Mucosa of rectum (tissue), 2 donors: ENCODE data around the gene ZFP37.
"Not testable (repeated sequence)": the region's sequence is repeated elsewhere in the genome, so short reads cannot be mapped to it uniquely, and the experiment has no call there.

Experiments
- H3K27ac ChIP-seq, 2 donors: one replicate each; pipeline ENCODE4 v1.7.0; 2013; ENCODE audit warnings: inconsistent platforms in 2 of 2, low read depth in 2 of 2, low read length in 2 of 2
- H3K27me3 ChIP-seq, 2 donors: one replicate each; pipeline ENCODE4 v1.7.0; 2013; ENCODE audit warnings: low read length in 2 of 2; ENCODE audit not compliant: control insufficient read depth in 2 of 2, insufficient read depth in 2 of 2
- H3K36me3 ChIP-seq, 2 donors: one replicate each; pipeline ENCODE4 v1.7.0; 2013; ENCODE audit warnings: low read length in 2 of 2; ENCODE audit not compliant: control insufficient read depth in 2 of 2, insufficient read depth in 2 of 2
- H3K4me1 ChIP-seq, 2 donors: one replicate each; pipeline ENCODE4 v1.7.0; 2013; ENCODE audit warnings: low read length in 2 of 2, mild to moderate bottlenecking in 1 of 2; ENCODE audit not compliant: control insufficient read depth in 2 of 2, insufficient read depth in 2 of 2
- H3K4me3 ChIP-seq, 2 donors: one replicate each; pipeline ENCODE4 v1.7.0; 2013; ENCODE audit warnings: low read length in 2 of 2
- H3K9ac ChIP-seq, 2 donors: one replicate each; pipeline ENCODE4 v1.7.0; 2013; ENCODE audit warnings: low read length in 2 of 2, low read depth in 1 of 2, mild to moderate bottlenecking in 1 of 2
- H3K9me3 ChIP-seq, 2 donors: one replicate each; pipeline ENCODE4 v1.7.0; 2013; ENCODE audit warnings: low read length in 2 of 2; ENCODE audit not compliant: control insufficient read depth in 2 of 2
- donor health status: healthy.
- donor health status: Normal muscosa, but diverticular disease.

Gene ZFP37

GRCh38 chr9:113059581-113060284, 3.2 kb upstream of the ZFP37 start:
- not testable (repeated sequence) for H3K27me3 ChIP-seq, H3K4me1 ChIP-seq, H3K27ac ChIP-seq, H3K4me3 ChIP-seq, H3K36me3 ChIP-seq, H3K9ac ChIP-seq
- H3K9me3 ChIP-seq = peaks cover 7 to 12% of the 10 kb centered on the region in 2 donors

- Histone ChIP-seq H3K9ac (peak overlapping the region in 1 of 2 donors; percentile 47), H3K27ac (no peak overlapping the region), H3K4me1 (peaks cover 0 to 6% of the 10 kb centered on the region in 2 donors), H3K4me3 (peak overlapping the region; percentile 75 to 88), H3K27me3 (peaks cover 2 to 4% of the 10 kb centered on the region in 2 donors), H3K36me3 (no peaks in the 10 kb centered on the region), H3K9me3 (peaks cover 10 to 16% of the 10 kb centered on the region in 2 donors)
Measured at GRCh38 chr9:113057193-113057592, 669 bp upstream of the ZFP37 start.

GRCh38 chr9:113042884-113043657, 13.5 kb downstream of the ZFP37 start:
- Histone ChIP-seq H3K36me3 (peaks cover 6 to 7% of the 10 kb centered on the region in 2 donors), H3K27me3 (no peaks in the 10 kb centered on the region), H3K9ac (no peak overlapping the region), H3K27ac (no peak overlapping the region), H3K4me1 (no peaks in the 10 kb centered on the region), H3K9me3 (peaks cover 44 to 54% of the 10 kb centered on the region in 2 donors), H3K4me3 (no peak overlapping the region)

- Histone ChIP-seq H3K9me3 (peaks cover 4% of the 10 kb centered on the region in 2 donors), H3K9ac (no peak overlapping the region), H3K27ac (no peak overlapping the region), H3K4me1 (no peaks in the 10 kb centered on the region), H3K36me3 (no peaks in the 10 kb centered on the region), H3K4me3 (no peak overlapping the region), H3K27me3 (no peaks in the 10 kb centered on the region)
Measured at GRCh38 chr9:113026200-113026599, 30.3 kb downstream of the ZFP37 start.

GRCh38 chr9:113018247-113018646, 38.3 kb downstream of the ZFP37 start:
- no peak overlapping the region for H3K4me3 ChIP-seq
- H3K27me3 ChIP-seq = no peaks in the 10 kb centered on the region
- H3K27ac ChIP-seq = no peak overlapping the region
- no peak overlapping the region for H3K9ac ChIP-seq
- H3K4me1 ChIP-seq = no peaks in the 10 kb centered on the region
- no peaks in the 10 kb centered on the region for H3K36me3 ChIP-seq
- peaks cover 0 to 3% of the 10 kb centered on the region in 2 donors for H3K9me3 ChIP-seq

GRCh38 chr9:113012492-113012891, 44.0 kb downstream of the ZFP37 start:
- Histone ChIP-seq H3K9ac (no peak overlapping the region), H3K27ac (no peak overlapping the region)

GRCh38 chr9:113011911-113012381, 44.6 kb downstream of the ZFP37 start, which contains the start of gene ZNF883:
ZNF883 (minus strand) TSS chr9:113012192.
- Histone ChIP-seq H3K27me3 (no peaks in the 10 kb centered on the region), H3K36me3 (no peaks in the 10 kb centered on the region), H3K4me1 (no peaks in the 10 kb centered on the region), H3K9ac (no peak within 1 kb of the TSS), H3K9me3 (peaks cover 0 to 3% of the 10 kb centered on the region in 2 donors), H3K4me3 (peak within 1 kb of the TSS in 1 of 2 donors; percentile 10), H3K27ac (no peak within 1 kb of the TSS)

More at GRCh38 chr9:113012492-113012891, 44.0 kb downstream of the ZFP37 start:
- Histone ChIP-seq H3K36me3 (no peaks in the 10 kb centered on the region), H3K4me1 (no peaks in the 10 kb centered on the region), H3K9me3 (peaks cover 0 to 3% of the 10 kb centered on the region in 2 donors), H3K4me3 (no peak overlapping the region), H3K27me3 (no peaks in the 10 kb centered on the region)

- Histone ChIP-seq H3K9me3 (peaks cover 0 to 6% of the 10 kb centered on the region in 2 donors), H3K36me3 (no peaks in the 10 kb centered on the region), H3K4me3 (no peak overlapping the region)
Measured at GRCh38 chr9:113005777-113006176, 50.7 kb downstream of the ZFP37 start.

GRCh38 chr9:112997236-112997941, 59.1 kb downstream of the ZFP37 start:
- Histone ChIP-seq H3K9me3 (peaks cover 23 to 36% of the 10 kb centered on the region in 2 donors), H3K4me3 (no peak overlapping the region), H3K36me3 (no peaks in the 10 kb centered on the region), H3K9ac (no peak overlapping the region), H3K27ac (no peak overlapping the region), H3K4me1 (no peaks in the 10 kb centered on the region), H3K27me3 (no peaks in the 10 kb centered on the region)

More at GRCh38 chr9:113005777-113006176, 50.7 kb downstream of the ZFP37 start:
- no peaks in the 10 kb centered on the region for H3K4me1 ChIP-seq
- no peak overlapping the region for H3K9ac ChIP-seq
- H3K27me3 ChIP-seq = no peaks in the 10 kb centered on the region
- no peak overlapping the region for H3K27ac ChIP-seq
